ENCODE results near the gene DEPDC5. TPM values are rescaled to one million over a fixed set of nuclear protein-coding genes. Genes with fewer than 3 reads are reported as not detected.

Gene DEPDC5
- total and polyA plus RNA-seq, 2 of the 8 experiments (the other 6 are each of a cell fraction or from before 2014, with no cell fraction given), result 18.3 to 26.5 TPM

GRCh38 chr22:31841078-31841827 is 87.4 kb downstream of the DEPDC5 start:
- Histone ChIP-seq H2AFZ (ENCODE audit: low read length) (no peak overlapping the region), H3K79me1 (ENCODE audit: low read depth, low read length) (no peaks in the 10 kb centered on the region), H3K27ac (ENCODE audit: low read depth, low read length) (no peak overlapping the region), H2BK5ac (ENCODE audit: low read depth, low read length) (no peak overlapping the region), H2AK5ac (ENCODE audit: low read depth, low read length) (no peak overlapping the region), H3K23me2 (ENCODE audit: low read depth, low read length) (no peaks in the 10 kb centered on the region; the same call in 1 of the 2 replicates), H2BK15ac (ENCODE audit: low read length) (no peak overlapping the region), H3K23ac (ENCODE audit: insufficient read length) (no peak overlapping the region), H3K79me2 (ENCODE audit: control insufficient read depth in 1 of 2, insufficient read depth in 2 of 2, low read length in 2 of 2) (no peaks in the 10 kb centered on the region), H3K9ac (replicated peaks in 1 of 4; ENCODE audit: extremely low read depth in 1 of 4, low read depth in 3 of 4, low read length in 3 of 4) (no peak overlapping the region), H3K4me3 (ENCODE audit: extremely low read depth in 1 of 4, insufficient read depth in 2 of 4, low read depth in 3 of 4, low read length in 4 of 4) (no peak overlapping the region), H4K8ac (ENCODE audit: extremely low read depth, insufficient read depth, low read length) (no peak overlapping the region), H4K5ac (ENCODE audit: insufficient read length, low read depth, low read length) (no peak overlapping the region), H3K18ac (ENCODE audit: extremely low read depth, low read length) (no peak overlapping the region), H3K4me1 (replicated peaks in 1 of 4; ENCODE audit: control insufficient read depth in 3 of 4, insufficient read depth in 4 of 4, low read length in 3 of 4) (no peaks in the 10 kb centered on the region), H4K91ac (replicated peaks; ENCODE audit: insufficient read length, low read length) (no peak overlapping the region), H2BK12ac (ENCODE audit: low read depth, low read length) (no peak overlapping the region), H2BK20ac (ENCODE audit: low read length) (no peak overlapping the region), H3K4me2 (ENCODE audit: insufficient read depth in 1 of 2, low read depth in 2 of 2, low read length in 2 of 2) (no peak overlapping the region), H3K27me3 (replicated peaks in 1 of 4; ENCODE audit: control insufficient read depth in 3 of 4, extremely low read depth in 1 of 4, insufficient read depth in 3 of 4, low read length in 3 of 4) (no peaks in the 10 kb centered on the region), H3K4ac (replicated peaks; ENCODE audit: insufficient read length, low read depth, low read length) (no peak overlapping the region), H3K56ac (replicated peaks; ENCODE audit: insufficient read length, low read depth, low read length) (no peak overlapping the region), H3K36me3 (ENCODE audit: control insufficient read depth in 2 of 4, insufficient read depth in 4 of 4, low read length in 3 of 4) (peaks cover 0 to 24% (median 7%) of the 10 kb centered on the region in 4 experiments; a peak in 5 of 8 replicates), H4K20me1 (replicated peaks in 1 of 2; ENCODE audit: control insufficient read depth in 1 of 2, insufficient read depth in 2 of 2, low read length in 2 of 2) (peaks cover 0 to 2% of the 10 kb centered on the region in 2 experiments), H2BK120ac (replicated peaks; ENCODE audit: low read depth, low read length) (no peak overlapping the region), H3K9me3 (ENCODE audit: insufficient read depth in 2 of 2, low read depth in 1 of 2, low read length in 1 of 2) (no peaks in the 10 kb centered on the region), H3K14ac (ENCODE audit: insufficient read length) (no peak overlapping the region)
- CTCF ChIA-PET (ENCODE audit: partially characterized antibody), result interaction anchor here (1.3 kb wide), 1 partner anchor 16 kb away, joined by 4 read pairs; no protein-coding TSS in a partner anchor
- POLR2A ChIA-PET (ENCODE audit: partially characterized antibody), result no interaction called here
- 89% methylated on average over 8 of the region's 8 CpGs; no CpG with 5 or more reads in 1 of the 2 experiments for WGBS, 2 experiments (ENCODE audit: extremely low coverage in 1 of 2, insufficient coverage in 1 of 2, insufficient read length in 1 of 2, insufficient replicate concordance in 2 of 2, low coverage in 1 of 2, low lambda C conversion rate in 2 of 2, missing lambda C conversion rate in 1 of 2)
- FAIRE-seq (no peak), DNase-seq (ENCODE audit: low read depth in 1 of 2, low spot score in 2 of 2) (no peak)
- TF ChIP-seq YY1 (IDR thresholded peaks at IDR 0.05; ENCODE audit: low read depth, low read length) (no peak), RAD21 (IDR thresholded peaks at IDR 0.05 in 1 of 2, conservative IDR thresholded peaks at IDR 0.05 in 1 of 2; ENCODE audit: low read depth in 2 of 2, low read length in 2 of 2) (no peak), SIRT6 (IDR thresholded peaks at IDR 0.05; ENCODE audit: low read length) (no peak), PHF8 (conservative IDR thresholded peaks at IDR 0.05; ENCODE audit: low read depth, low read length) (no peak), RBBP5 (IDR thresholded peaks at IDR 0.05; ENCODE audit: borderline replicate concordance, low read depth, low read length) (no peak), RNF2 (IDR thresholded peaks at IDR 0.05; ENCODE audit: borderline replicate concordance, low read depth, low read length, missing control alignments, poor library complexity, severe bottlenecking) (no peak), TBP (IDR thresholded peaks at IDR 0.05; ENCODE audit: low read depth, low read length) (no peak), ATF2 (IDR thresholded peaks at IDR 0.05; ENCODE audit: low read length) (no peak), POU5F1 (IDR thresholded peaks at IDR 0.05; ENCODE audit: low read depth, low read length) (no peak), CREB1 (IDR thresholded peaks at IDR 0.05) (no peak), POLR2AphosphoS5 (IDR thresholded peaks at IDR 0.05; ENCODE audit: low read depth, low read length) (no peak)
